DMS 273 (cell line): ENCODE results near the gene KCNAB1.
A peak's percentile ranks its signal among the peaks of the same experiment; 100 is the strongest.
"Not testable (repeated sequence)": the region's sequence is repeated elsewhere in the genome, so short reads cannot be mapped to it uniquely, and the experiment has no call there.

ENCODE experiments used
- DNase-seq: peaks from one replicate; lab custom pipeline; 2025; ENCODE audit not compliant: unreplicated experiment; lab: John Stamatoyannopoulos, UW

KCNAB1 gene

GRCh38 chr3:156554842-156555687 is 434.7 kb downstream of the KCNAB1 start, which contains the start of gene SSR3:
Gene SSR3, minus strand, starts transcription at chr3:156555117. Its CDS starts 28 bp downstream, at chr3:156555089.
- peak; percentile 100 for DNase-seq

GRCh38 chr3:156558389-156558788 is 438.0 kb downstream of the KCNAB1 start:
- no peak for DNase-seq

- DNase-seq: peak; percentile 21
Observed at GRCh38 chr3:156559321-156559720, 438.9 kb downstream of the KCNAB1 start.

- DNase-seq: no peak
Observed at GRCh38 chr3:156561533-156561932, 441.2 kb downstream of the KCNAB1 start.

DNA sequence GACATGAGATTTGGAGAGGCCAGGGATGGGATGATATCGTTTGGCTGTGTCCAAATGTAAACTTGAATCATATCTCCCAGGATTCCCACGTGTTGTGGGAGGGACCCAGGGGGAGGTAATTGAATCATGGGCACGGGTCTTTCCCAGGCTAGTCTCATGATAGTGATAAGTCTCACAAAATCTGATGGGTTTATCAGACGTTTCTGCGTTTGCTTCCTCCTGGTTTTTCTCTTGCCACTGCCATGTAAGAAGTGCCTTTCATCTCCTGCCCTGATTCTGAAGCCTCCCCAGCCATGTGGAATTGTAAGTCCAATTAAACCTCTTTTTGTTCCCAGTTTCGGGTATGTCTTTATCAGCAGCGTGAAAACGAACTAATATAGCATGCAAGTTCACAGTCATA is 442.1 kb downstream of the KCNAB1 start:
- not testable (repeated sequence) for DNase-seq

DNA sequence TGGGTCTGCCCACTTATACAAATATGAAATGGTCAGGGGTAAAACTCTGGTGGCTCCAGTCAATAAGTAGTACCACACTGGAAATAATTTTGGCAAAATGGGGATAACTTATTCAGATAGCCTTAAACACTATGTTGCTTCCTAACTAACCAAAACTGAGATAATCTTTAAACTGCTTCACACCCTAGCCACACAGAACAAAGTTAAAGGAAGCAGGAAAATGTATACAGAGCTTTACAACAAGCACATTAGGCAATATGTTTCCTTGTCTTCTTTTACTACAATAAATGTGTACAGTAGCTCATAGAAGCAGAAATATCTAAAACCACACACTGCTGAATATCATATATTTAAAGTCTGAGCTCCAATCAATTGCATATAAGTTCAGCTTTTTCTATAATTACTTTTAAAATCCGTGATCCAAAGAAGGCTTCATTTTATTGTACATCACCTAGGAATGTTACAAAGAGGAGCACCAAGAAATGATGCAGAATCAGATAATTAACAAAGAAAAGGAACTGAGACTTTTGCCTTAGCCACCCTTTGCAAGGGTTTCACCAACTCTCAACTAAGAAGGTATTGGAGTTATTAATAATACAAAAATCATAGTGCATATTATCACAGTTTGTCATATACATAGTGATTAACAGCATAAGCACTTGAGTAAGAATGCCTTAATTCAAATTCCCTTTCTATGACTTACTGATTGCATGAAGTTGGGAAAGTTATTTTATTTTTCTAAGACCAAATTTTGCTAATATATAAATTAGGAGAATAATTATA is 443.7 kb downstream of the KCNAB1 start:
- DNase-seq: no peak

- DNase-seq: not testable (repeated sequence)
Observed at GRCh38 chr3:156569016-156569415, 448.6 kb downstream of the KCNAB1 start.

- not testable (repeated sequence) for DNase-seq
Observed at GRCh38 chr3:156569881-156570280, 449.5 kb downstream of the KCNAB1 start.

GRCh38 chr3:156575641-156576040 is 455.3 kb downstream of the KCNAB1 start:
- peak; percentile 30 for DNase-seq

- no peak for DNase-seq
Observed at GRCh38 chr3:156576051-156576450, 455.7 kb downstream of the KCNAB1 start.

- DNase-seq: no peak
Observed at GRCh38 chr3:156576651-156577348, 456.4 kb downstream of the KCNAB1 start.

GRCh38 chr3:156577736-156578135 is 457.4 kb downstream of the KCNAB1 start:
- no peak for DNase-seq

DNA sequence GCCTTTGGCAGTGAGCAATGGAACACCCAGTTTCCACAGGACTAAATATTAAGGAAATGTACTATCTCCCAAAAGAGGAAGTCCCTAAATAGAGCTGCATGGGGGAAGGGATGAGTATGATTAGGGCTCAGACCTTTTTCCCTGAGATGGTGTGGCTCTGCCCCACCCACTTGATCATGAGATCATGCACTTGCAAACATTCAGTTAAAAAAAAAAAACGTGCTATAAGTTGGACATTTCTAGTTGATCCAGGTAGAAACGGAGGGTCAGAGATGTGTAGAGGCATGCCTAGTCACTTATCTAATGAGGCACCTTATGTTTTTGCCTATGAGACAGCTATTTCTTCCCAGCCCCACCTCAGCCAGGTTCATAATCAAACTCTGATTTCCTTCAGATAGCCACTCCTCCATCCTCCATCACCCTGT is 459.1 kb downstream of the KCNAB1 start:
- DNase-seq: no peak

DNA sequence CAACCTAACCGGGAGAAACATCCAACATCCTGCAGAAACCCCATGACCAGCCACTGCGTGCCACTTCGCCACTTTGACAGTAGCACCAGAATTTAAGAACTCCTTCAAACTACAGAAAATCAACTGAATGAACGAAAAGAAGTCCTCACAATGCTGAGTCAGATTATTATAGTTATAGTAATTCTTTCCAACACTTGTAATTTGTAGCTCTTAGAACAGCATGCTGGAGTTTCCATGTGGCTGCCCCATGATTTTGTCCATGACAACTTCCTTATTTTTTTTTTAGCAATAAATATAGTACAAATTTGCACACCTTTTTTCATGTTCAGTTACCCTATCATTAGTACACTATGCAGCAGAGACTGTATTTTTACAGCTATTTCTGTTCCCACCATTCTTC is 460.7 kb downstream of the KCNAB1 start:
- no peak for DNase-seq

- no peak for DNase-seq
Observed at GRCh38 chr3:156581954-156582353, 461.6 kb downstream of the KCNAB1 start.

- DNase-seq: no peak
Observed at GRCh38 chr3:156582532-156583183, 462.3 kb downstream of the KCNAB1 start.

DNA sequence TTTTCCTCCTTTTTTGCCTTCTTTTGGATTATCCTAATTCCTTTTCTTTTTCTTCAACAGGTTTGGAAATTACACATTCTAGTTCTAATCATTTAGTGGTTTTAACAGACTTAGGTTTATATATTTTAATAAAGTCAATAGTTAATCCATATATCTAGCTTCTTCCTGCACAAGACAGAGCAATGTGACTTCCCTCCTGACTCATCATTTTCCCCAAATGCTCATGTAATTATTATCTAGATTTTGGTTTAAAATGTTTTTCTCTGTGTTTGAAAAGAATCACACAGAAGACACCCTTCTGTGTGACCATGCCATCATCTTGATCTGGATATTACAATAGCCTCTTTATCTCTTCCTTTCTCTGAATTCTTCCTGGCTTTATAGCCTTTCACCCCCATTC is 463.1 kb downstream of the KCNAB1 start:
- no peak for DNase-seq

DNA sequence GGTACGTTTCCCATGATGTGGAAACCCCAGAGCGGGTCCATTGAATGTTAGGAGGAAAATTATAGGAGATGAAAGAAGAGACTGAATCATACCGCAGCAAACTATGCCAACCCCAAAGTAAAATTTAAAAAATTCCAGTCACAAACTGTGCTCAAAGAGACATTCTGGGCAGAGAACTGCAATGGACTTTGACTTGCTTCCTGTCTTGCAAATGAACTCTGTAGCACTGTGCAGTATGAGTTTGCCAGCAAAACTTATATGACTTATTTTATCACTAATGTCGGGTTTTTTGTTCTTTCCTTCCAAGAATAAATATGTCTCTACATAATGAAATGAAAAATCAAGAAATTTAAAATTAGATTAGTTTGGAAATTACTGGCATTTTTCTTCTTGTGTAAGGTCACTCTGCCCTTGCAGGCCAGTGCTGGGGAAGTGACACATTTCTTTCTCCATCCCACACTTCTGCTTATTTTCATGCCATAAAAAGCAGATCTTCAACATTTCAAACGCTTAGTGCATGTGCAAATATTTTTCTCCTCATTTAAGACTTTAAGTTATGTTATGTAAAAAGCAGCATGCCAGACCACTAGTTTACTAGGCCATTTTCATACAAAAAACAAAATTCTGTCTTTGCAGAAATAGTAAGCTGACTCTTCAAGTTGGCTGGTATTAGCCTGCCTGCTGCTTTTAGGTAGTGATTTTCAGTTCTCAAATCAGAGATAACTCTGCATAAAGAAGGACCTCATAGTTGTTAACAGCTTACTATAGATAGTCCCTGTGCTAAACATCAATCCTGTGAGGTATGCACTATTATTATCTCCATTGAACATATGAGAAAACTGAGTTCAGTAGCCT is 466.8 kb downstream of the KCNAB1 start:
- DNase-seq: no peak

- DNase-seq: no peak
Observed at GRCh38 chr3:156587760-156588069, 467.3 kb downstream of the KCNAB1 start.
